Measurements from ENCODE around the gene CCM2.

- TF ChIP-seq POLR2A (IDR thresholded peaks at IDR 0.05) = no peak
- TF ChIP-seq CTCF (IDR thresholded peaks at IDR 0.05) = no peak
- no peak for TF ChIP-seq EP300 (IDR thresholded peaks at IDR 0.05)
Measured at GRCh38 chr7:45074528-45075354, 74.7 kb downstream of the CCM2 start.

All from ovary (tissue), 3 donors.